Measurements from ENCODE around the gene NCK2. TPM values are rescaled to one million over a fixed set of nuclear protein-coding genes. Genes with fewer than 3 reads are reported as not detected.

Gene NCK2
- total RNA-seq, 1 experiment from 2014 or later = 26.7 TPM

- DNase-seq (ENCODE audit: low read depth, low spot score) (no peak), ATAC-seq (no peak)
- H3K27ac ChIP-seq (ENCODE audit: low read depth, low read length) = no peak overlapping the region
- no peak overlapping the region for H3K4me2 ChIP-seq (ENCODE audit: low read length)
- no peaks in the 10 kb centered on the region for H3K9me3 ChIP-seq (ENCODE audit: control insufficient read depth in 1 of 2, insufficient read depth in 1 of 2, low read depth in 1 of 2, low read length in 2 of 2)
- H3K79me2 ChIP-seq (ENCODE audit: insufficient read depth, low read length) = peaks cover 12% of the 10 kb centered on the region; the same call in 1 of the 2 replicates
- CTCF ChIA-PET = no interaction called here
- H3K27me3 ChIP-seq (ENCODE audit: insufficient read depth, low read length) = no peaks in the 10 kb centered on the region
- no peak overlapping the region for H3K9ac ChIP-seq (ENCODE audit: low read length)
- no peak overlapping the region for H3K4me3 ChIP-seq (replicated peaks in 1 of 2; ENCODE audit: low read depth in 1 of 2, low read length in 2 of 2)
- TF ChIP-seq FOSL1 (IDR thresholded peaks at IDR 0.05; ENCODE audit: low read depth) (no peak), REST (IDR thresholded peaks at IDR 0.05; ENCODE audit: low read depth) (no peak), EZH2phosphoT487 (IDR thresholded peaks at IDR 0.05; ENCODE audit: borderline replicate concordance) (no peak), RAD21 (IDR thresholded peaks at IDR 0.05; ENCODE audit: low read depth) (no peak), EGR1 (IDR thresholded peaks at IDR 0.05; ENCODE audit: low read depth) (no peak), JUND (IDR thresholded peaks at IDR 0.05) (no peak), ELF1 (IDR thresholded peaks at IDR 0.05; ENCODE audit: borderline replicate concordance, low read depth) (no peak), CBX3 (IDR thresholded peaks at IDR 0.05; ENCODE audit: low read depth) (no peak), YY1 (IDR thresholded peaks at IDR 0.05; ENCODE audit: extremely low read depth, insufficient replicate concordance, low read depth, low read length) (no peak), ZNF274 (IDR thresholded peaks at IDR 0.05; ENCODE audit: low read depth, low read length) (no peak), SIN3A (IDR thresholded peaks at IDR 0.05; ENCODE audit: low read depth) (no peak), POLR2AphosphoS5 (IDR thresholded peaks at IDR 0.05; ENCODE audit: low read depth, low read length) (no peak)
- no TSS peak for BruUV-seq (replicated peaks)
- peaks cover 5 to 10% of the 10 kb centered on the region in 2 experiments; a peak in 2 of 4 replicates for H3K4me1 ChIP-seq (ENCODE audit: control insufficient read depth in 1 of 2, insufficient read depth in 2 of 2, low read length in 2 of 2)
- intact Hi-C loops (cut with micrococcal nuclease) = no loop called here
- no peaks in the 10 kb centered on the region for H3K9me2 ChIP-seq (ENCODE audit: insufficient read depth)
- no peaks in the 10 kb centered on the region for H3K36me3 ChIP-seq (ENCODE audit: control insufficient read depth in 1 of 2, insufficient read depth in 2 of 2, low read length in 2 of 2)
- RAD21 ChIA-PET (ENCODE audit: low non-redundant PET in 1 of 2, low total read pairs in 2 of 2, uncharacterized antibody in 2 of 2, unreplicated experiment in 2 of 2) = no interaction called here
- H4K20me1 ChIP-seq (ENCODE audit: insufficient read depth) = no peaks in the 10 kb centered on the region
- no peak overlapping the region for H2AFZ ChIP-seq (ENCODE audit: low read depth, low read length, poor library complexity, severe bottlenecking)
- POLR2A ChIA-PET = no interaction called here
Measured at GRCh38 chr2:105785095-105785847, 40.6 kb downstream of the NCK2 start.
